ENCODE results near the gene SLC38A9. TPM values are rescaled to one million over a fixed set of nuclear protein-coding genes. Genes with fewer than 3 reads are reported as not detected.
"Not testable (repeated sequence)": the region's sequence is repeated elsewhere in the genome, so short reads cannot be mapped to it uniquely, and the experiment has no call there.

The SLC38A9 gene
- total and polyA plus RNA-seq, 7 donors: 2.4 to 56.5 (median 12.5) TPM

DNA sequence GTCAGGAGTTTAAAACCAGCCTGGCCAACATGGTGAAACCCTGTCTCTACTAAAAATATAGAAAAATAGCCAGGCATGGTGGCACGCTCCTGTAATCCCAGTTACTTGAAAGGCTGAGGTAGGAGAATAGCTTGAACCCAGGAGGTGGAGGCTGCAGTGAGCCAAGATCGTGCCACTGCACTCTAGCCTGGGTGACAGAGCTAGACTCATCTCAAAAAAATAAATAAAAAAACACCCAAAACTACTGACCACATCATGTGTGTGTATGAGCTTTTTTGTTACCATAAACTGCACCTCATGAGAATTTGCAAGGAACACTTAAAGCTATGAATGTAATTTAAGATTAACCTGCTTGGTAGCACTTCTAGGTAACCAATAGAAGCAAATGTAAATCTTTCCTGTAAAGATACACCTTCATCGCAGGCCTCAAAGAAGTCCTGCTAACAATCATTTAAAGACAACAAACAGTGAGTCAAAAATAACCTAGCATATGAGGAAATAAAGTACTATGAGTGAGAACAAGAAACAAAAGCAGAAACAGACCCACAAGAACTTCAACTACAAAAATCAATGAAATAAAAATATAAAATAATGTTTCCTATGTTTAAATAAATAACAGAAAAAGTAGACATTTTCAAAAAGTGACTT lies 13.0 kb downstream of the SLC38A9 start:
- no peaks in the 10 kb centered on the region for H3K9me3 ChIP-seq
- H3K27ac ChIP-seq: no peak overlapping the region
- no peak for TF ChIP-seq EP300 (IDR thresholded peaks at IDR 0.05)
- TF ChIP-seq, protein P1, sequence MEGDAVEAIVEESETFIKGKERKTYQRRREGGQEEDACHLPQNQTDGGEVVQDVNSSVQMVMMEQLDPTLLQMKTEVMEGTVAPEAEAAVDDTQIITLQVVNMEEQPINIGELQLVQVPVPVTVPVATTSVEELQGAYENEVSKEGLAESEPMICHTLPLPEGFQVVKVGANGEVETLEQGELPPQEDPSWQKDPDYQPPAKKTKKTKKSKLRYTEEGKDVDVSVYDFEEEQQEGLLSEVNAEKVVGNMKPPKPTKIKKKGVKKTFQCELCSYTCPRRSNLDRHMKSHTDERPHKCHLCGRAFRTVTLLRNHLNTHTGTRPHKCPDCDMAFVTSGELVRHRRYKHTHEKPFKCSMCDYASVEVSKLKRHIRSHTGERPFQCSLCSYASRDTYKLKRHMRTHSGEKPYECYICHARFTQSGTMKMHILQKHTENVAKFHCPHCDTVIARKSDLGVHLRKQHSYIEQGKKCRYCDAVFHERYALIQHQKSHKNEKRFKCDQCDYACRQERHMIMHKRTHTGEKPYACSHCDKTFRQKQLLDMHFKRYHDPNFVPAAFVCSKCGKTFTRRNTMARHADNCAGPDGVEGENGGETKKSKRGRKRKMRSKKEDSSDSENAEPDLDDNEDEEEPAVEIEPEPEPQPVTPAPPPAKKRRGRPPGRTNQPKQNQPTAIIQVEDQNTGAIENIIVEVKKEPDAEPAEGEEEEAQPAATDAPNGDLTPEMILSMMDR (IDR thresholded peaks at IDR 0.05): no peak
- no peak for TF ChIP-seq POLR2A (IDR thresholded peaks at IDR 0.05)
- TF ChIP-seq POLR2AphosphoS5 (IDR thresholded peaks at IDR 0.05): no peak
- H3K4me1 ChIP-seq: peaks cover 0 to 20% (median 2%) of the 10 kb centered on the region in 4 donors
- H3K27me3 ChIP-seq: no peaks in the 10 kb centered on the region
- WGBS, 2 donors: 73 to 75% methylated on average over 3 of the region's 3 CpGs
- no peak for DNase-seq
- H3K36me3 ChIP-seq: peaks cover 0 to 11% (median 0%) of the 10 kb centered on the region in 4 donors
- no peak overlapping the region for H3K4me3 ChIP-seq
- intact Hi-C loops (cut with DNase I): no loop called here

DNA sequence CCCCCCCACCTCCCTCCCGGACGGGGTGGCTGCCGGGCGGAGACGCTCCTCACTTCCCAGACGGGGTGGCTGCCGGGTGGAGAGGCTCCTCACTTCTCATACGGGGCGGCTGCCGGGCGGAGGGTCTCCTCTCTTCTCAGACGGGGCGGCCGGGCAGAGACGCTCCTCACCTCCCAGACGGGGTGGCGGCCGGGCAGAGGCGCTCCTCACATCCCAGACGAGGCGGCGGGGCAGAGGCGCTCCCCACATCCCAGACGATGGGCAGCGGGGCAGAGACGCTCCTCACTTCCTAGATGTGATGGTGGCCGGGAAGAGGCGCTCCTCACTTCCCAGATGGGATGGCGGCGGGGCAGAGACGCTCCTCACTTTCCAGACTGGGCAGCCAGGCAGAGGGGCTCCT lies 15.4 kb downstream of the SLC38A9 start:
- intact Hi-C loops (cut with DNase I): not testable (repeated sequence)
- 95 to 96% methylated on average over 21 to 31 of the region's 31 CpGs for WGBS, 2 donors

DNA sequence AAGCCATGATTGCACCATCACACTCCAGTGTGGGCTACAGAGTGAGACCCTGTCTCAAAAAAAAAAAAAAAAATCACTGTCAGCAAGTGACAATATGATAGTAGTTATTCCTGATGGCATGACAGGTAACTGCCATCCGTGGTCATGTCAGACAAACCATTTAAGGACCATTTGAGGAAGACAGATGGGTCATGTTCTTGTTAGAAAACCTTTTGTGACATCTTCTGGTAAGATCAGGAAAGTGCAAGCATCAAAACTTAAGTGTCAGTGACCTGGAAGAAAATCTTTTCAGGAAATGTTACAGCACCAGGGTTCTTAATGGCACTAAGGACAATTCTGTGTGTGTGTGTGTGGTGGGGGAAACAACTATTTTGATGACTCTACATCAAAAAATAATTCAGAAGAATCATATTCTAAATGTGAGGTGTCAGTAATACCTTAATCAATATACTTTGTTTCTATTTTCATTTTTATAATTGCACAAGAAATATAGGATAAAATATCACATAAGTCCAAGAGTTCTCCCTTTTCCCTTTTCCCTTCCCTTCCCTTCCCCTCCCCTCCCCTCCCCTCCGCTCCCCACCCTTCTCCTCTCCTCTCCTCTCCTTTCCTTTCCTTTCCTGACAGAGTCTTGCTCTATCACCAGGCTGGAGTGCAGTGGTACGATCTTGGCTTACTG lies 17.8 kb downstream of the SLC38A9 start:
- no peak overlapping the region for H3K4me3 ChIP-seq
- no peaks in the 10 kb centered on the region for H3K27me3 ChIP-seq
- H3K9me3 ChIP-seq: no peaks in the 10 kb centered on the region
- 64 to 76% methylated on average over 3 of the region's 3 CpGs for WGBS, 2 donors
- peaks cover 0 to 10% (median 0%) of the 10 kb centered on the region in 4 donors for H3K36me3 ChIP-seq
- no peak overlapping the region for H3K27ac ChIP-seq
- TF ChIP-seq, protein P1 (IDR thresholded peaks at IDR 0.05): peak in 3 of 4 experiments; percentile 33 to 47 (median 34)
- TF ChIP-seq EP300 (IDR thresholded peaks at IDR 0.05) (no peak), POLR2AphosphoS5 (IDR thresholded peaks at IDR 0.05) (no peak), POLR2A (IDR thresholded peaks at IDR 0.05) (no peak)
- no peak for DNase-seq
- H3K4me1 ChIP-seq: peaks cover 0 to 30% (median 23%) of the 10 kb centered on the region in 4 donors
- intact Hi-C loops (cut with DNase I): loop anchor here (5.0 kb wide), 2 partner anchors 92 to 367 kb away; no protein-coding TSS in a partner anchor

More for the DNA sequence above, 15.4 kb downstream of the SLC38A9 start:
- not testable (repeated sequence) for H3K27me3 ChIP-seq, DNase-seq, H3K27ac ChIP-seq, H3K4me3 ChIP-seq, H3K9me3 ChIP-seq
- Histone ChIP-seq H3K4me1 (peaks cover 0 to 16% (median 2%) of the 10 kb centered on the region in 4 donors), H3K36me3 (peaks cover 0 to 10% (median 0%) of the 10 kb centered on the region in 4 donors)

DNA sequence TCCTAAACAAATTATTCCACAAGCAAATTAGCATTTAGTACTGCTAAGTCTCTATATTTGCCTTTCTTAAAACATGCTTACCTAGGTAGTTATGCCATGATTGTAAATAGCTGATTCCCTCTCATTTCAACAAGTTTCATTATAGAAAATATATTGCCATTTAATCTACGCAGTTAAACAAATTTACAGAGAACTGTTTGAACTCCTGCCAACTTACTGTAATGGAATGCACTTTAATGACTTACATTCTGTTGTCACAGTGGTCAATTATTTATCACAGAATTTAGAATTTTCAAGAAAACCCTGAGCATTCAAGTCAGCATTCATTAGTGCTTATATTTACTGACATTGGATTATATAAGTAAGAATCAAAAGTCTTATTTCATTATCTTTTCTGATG lies 19.6 kb downstream of the SLC38A9 start:
- H3K27me3 ChIP-seq: no peaks in the 10 kb centered on the region
- 17 to 66% methylated on average over 1 of the region's 1 CpG for WGBS, 2 donors
- intact Hi-C loops (cut with DNase I): loop anchor here (2.0 to 5.0 kb wide), 3 partner anchors 90 to 365 kb away; no protein-coding TSS in a partner anchor
- DNase-seq: no peak
- peaks cover 0 to 29% (median 24%) of the 10 kb centered on the region in 4 donors for H3K4me1 ChIP-seq
- TF ChIP-seq, protein P1 (IDR thresholded peaks at IDR 0.05): no peak
- TF ChIP-seq POLR2A (IDR thresholded peaks at IDR 0.05): no peak
- no peak for TF ChIP-seq EP300 (IDR thresholded peaks at IDR 0.05)
- no peak for TF ChIP-seq POLR2AphosphoS5 (IDR thresholded peaks at IDR 0.05)
- peaks cover 0 to 10% (median 0%) of the 10 kb centered on the region in 4 donors for H3K36me3 ChIP-seq
- H3K27ac ChIP-seq: no peak overlapping the region
- no peaks in the 10 kb centered on the region for H3K9me3 ChIP-seq
- no peak overlapping the region for H3K4me3 ChIP-seq

DNA sequence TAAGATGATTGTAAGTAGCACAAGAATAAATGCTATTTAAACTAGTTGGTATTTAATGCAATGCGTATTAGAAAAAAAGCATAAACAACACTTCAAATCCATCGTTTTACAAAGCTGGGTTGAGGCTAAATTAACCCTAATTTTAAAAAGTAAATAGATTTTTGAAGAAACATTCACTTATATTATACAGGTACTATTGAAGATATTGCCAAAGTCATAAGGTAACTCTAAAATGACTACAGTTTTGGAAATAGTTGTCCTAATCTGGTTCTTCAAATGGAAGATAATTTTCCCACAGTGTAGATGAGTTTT lies 20.1 kb downstream of the SLC38A9 start:
- Histone ChIP-seq H3K36me3 (peaks cover 0 to 5% (median 0%) of the 10 kb centered on the region in 4 donors), H3K27me3 (no peaks in the 10 kb centered on the region), H3K4me3 (no peak overlapping the region), H3K27ac (no peak overlapping the region), H3K9me3 (no peaks in the 10 kb centered on the region), H3K4me1 (peaks cover 0 to 29% (median 24%) of the 10 kb centered on the region in 4 donors)
- TF ChIP-seq, protein P1 (IDR thresholded peaks at IDR 0.05): no peak
- TF ChIP-seq POLR2A (IDR thresholded peaks at IDR 0.05) (no peak), POLR2AphosphoS5 (IDR thresholded peaks at IDR 0.05) (no peak), EP300 (IDR thresholded peaks at IDR 0.05) (no peak)
- 73 to 83% methylated on average over 2 of the region's 2 CpGs for WGBS, 2 donors
- intact Hi-C loops (cut with DNase I): loop anchor here (2.0 to 5.0 kb wide), 3 partner anchors 90 to 365 kb away; no protein-coding TSS in a partner anchor
- DNase-seq: no peak
